Liver (tissue), 3 donors: Measurements from ENCODE around the gene CWC27.

Experiments used
- CTCF ChIP-seq: fragments of 150-350 bp; IDR thresholded peaks from 2 replicates; pipeline ENCODE4 v1.5.1; 2017; ENCODE audit warnings: improper control_type of control experiment, low read depth, low read length; ENCODE audit not compliant: missing input control
- HNF4A ChIP-seq, 2 donors: conservative IDR thresholded peaks; 2 replicates each; pipeline ENCODE4 v1.6.1; 2016; ENCODE audit warnings: antibody characterized with exemption in 2 of 2, mild to moderate bottlenecking in 2 of 2
- HNF4G ChIP-seq: IDR thresholded peaks from 2 replicates; pipeline ENCODE4 v1.6.1; 2016; ENCODE audit warnings: antibody characterized with exemption
- JUND ChIP-seq, 2 donors: IDR thresholded peaks; 2 replicates each; pipeline ENCODE4 v1.6.1; 2016; ENCODE audit warnings: antibody characterized with exemption in 2 of 2
- SP1 ChIP-seq: IDR thresholded peaks from 2 replicates; pipeline ENCODE4 v1.6.1; 2018; ENCODE audit warnings: antibody characterized with exemption, mild to moderate bottlenecking
- TAF1 ChIP-seq: conservative IDR thresholded peaks from 2 replicates; pipeline ENCODE4 v1.6.1; 2016; ENCODE audit warnings: antibody characterized with exemption, mild to moderate bottlenecking
- YY1 ChIP-seq: IDR thresholded peaks from 2 replicates; pipeline ENCODE4 v1.6.1; 2016; ENCODE audit warnings: antibody characterized with exemption, mild to moderate bottlenecking
- TF ChIP-seq, protein P1 (sequence below): IDR thresholded peaks from 2 replicates; pipeline ENCODE4 v1.6.1; 2016; ENCODE audit warnings: antibody characterized with exemption, mild to moderate bottlenecking
- donor health status: healthy.
- donor health status: healthy.

GRCh38 chr5:64835266-64835665 lies 66.5 kb downstream of the CWC27 start:
- no peak for TF ChIP-seq CTCF
- TF ChIP-seq HNF4A (conservative IDR thresholded peaks at IDR 0.05): no peak
- no peak for TF ChIP-seq JUND (IDR thresholded peaks at IDR 0.05)
- TF ChIP-seq, protein P1, sequence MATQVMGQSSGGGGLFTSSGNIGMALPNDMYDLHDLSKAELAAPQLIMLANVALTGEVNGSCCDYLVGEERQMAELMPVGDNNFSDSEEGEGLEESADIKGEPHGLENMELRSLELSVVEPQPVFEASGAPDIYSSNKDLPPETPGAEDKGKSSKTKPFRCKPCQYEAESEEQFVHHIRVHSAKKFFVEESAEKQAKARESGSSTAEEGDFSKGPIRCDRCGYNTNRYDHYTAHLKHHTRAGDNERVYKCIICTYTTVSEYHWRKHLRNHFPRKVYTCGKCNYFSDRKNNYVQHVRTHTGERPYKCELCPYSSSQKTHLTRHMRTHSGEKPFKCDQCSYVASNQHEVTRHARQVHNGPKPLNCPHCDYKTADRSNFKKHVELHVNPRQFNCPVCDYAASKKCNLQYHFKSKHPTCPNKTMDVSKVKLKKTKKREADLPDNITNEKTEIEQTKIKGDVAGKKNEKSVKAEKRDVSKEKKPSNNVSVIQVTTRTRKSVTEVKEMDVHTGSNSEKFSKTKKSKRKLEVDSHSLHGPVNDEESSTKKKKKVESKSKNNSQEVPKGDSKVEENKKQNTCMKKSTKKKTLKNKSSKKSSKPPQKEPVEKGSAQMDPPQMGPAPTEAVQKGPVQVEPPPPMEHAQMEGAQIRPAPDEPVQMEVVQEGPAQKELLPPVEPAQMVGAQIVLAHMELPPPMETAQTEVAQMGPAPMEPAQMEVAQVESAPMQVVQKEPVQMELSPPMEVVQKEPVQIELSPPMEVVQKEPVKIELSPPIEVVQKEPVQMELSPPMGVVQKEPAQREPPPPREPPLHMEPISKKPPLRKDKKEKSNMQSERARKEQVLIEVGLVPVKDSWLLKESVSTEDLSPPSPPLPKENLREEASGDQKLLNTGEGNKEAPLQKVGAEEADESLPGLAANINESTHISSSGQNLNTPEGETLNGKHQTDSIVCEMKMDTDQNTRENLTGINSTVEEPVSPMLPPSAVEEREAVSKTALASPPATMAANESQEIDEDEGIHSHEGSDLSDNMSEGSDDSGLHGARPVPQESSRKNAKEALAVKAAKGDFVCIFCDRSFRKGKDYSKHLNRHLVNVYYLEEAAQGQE: no peak
- no peak for TF ChIP-seq YY1
- no peak for TF ChIP-seq SP1
- no peak for TF ChIP-seq HNF4G
- no peak for TF ChIP-seq TAF1
